A549 (cell line): ENCODE data around the gene NIPBL.
"Not testable (repeated sequence)": the region's sequence is repeated elsewhere in the genome, so short reads cannot be mapped to it uniquely, and the experiment has no call there.

Source experiments
- CHD2 ChIP-seq: fragments of 150-350 bp; IDR thresholded peaks from 2 replicates; pipeline ENCODE4 v1.6.1; 2014; ENCODE audit warnings: low read length; ENCODE audit not compliant: partially characterized antibody
- CTCF ChIP-seq: fragments of >200 bp; sonication (Bioruptor Twin); formaldehyde crosslinking; IDR thresholded peaks from 3 replicates; pipeline ENCODE4 v1.5.1; 2016
- EP300 ChIP-seq, 2 experiments: fragments of >200 bp; sonication (Bioruptor Twin); formaldehyde crosslinking; IDR thresholded peaks; 2 replicates in 1 of 2; 3 replicates in 1 of 2; pipeline ENCODE4 v1.6.1; 2016 to 2017
- HOXA7 ChIP-seq: fragments of 250-450 bp; sonication (Bioruptor Pico); IDR thresholded peaks from 2 replicates; pipeline ENCODE4 v1.5.0; 2020; ENCODE audit warnings: mild to moderate bottlenecking, moderate library complexity
- MAX ChIP-seq: IDR thresholded peaks from 2 replicates; pipeline ENCODE4 v1.6.1; 2012
- REST ChIP-seq: fragments of 200-600 bp; sonication (generic); IDR thresholded peaks from 2 replicates; pipeline ENCODE4 v1.6.1; 2016; ENCODE audit warnings: antibody characterized with exemption, mild to moderate bottlenecking, moderate library complexity
- SMC3 ChIP-seq: fragments of >200 bp; sonication (Bioruptor Twin); formaldehyde crosslinking; IDR thresholded peaks from 3 replicates; pipeline ENCODE4 v1.6.1; 2018; ENCODE audit warnings: inconsistent platforms
- ZC3H11A ChIP-seq: fragments of 450-650 bp; IDR thresholded peaks from 2 replicates; pipeline ENCODE4 v1.6.1; 2014; ENCODE audit warnings: antibody characterized with exemption, mild to moderate bottlenecking

- TF ChIP-seq HOXA7; CTCF; ZC3H11A; REST; SMC3; CHD2; MAX; EP300 (IDR thresholded peaks at IDR 0.05): not testable (repeated sequence)
Measured at GRCh38 chr5:36917358-36917757, 40.8 kb downstream of the NIPBL start.
